ENCODE measurements around the gene ARHGAP22. TPM values are rescaled to one million over a fixed set of nuclear protein-coding genes. Genes with fewer than 3 reads are reported as not detected.

Gene ARHGAP22
- total RNA-seq, 1 experiment from 2014 or later: 9.9 TPM

DNA sequence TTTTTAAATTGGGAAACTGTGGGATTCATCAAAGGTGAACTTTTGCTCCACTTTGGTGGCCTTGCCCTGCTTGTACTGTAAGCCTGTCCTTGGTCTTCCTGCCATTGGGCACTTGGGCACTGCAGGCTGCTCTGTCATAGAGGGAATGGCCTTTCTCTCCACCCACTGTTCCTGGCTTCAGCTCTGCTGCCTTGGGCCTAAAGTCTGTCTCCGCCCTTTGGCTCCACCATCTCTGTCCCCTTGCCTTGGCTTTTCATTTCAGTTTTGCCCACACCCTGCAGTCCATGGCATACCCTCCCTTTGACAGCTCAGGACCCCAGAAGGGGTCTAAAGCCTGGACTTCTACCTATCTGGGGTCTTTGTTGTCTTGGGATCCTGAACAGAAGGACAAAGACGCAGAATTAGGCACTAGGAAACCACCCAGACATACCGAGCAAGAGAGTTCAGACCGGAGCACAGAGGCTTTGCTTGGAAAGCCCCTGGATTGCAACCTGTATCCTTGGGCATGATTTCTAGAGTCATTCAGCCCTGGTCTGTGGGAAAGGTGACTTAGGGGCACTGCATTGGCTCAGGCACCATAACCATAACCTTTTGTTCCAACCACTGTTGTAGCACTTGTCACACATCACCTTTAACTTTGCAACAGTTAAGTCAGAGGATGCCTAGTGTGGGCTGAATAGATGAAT lies 5.2 kb upstream of the ARHGAP22 start:
- Histone ChIP-seq H3K27ac (ENCODE audit: low read depth, low read length) (no peak overlapping the region), H3K79me2 (ENCODE audit: insufficient read depth, low read length) (no peaks in the 10 kb centered on the region), H4K20me1 (ENCODE audit: insufficient read depth) (no peaks in the 10 kb centered on the region), H3K9me3 (ENCODE audit: control insufficient read depth in 1 of 2, insufficient read depth in 1 of 2, low read depth in 1 of 2, low read length in 2 of 2) (no peaks in the 10 kb centered on the region), H3K27me3 (ENCODE audit: insufficient read depth, low read length) (no peaks in the 10 kb centered on the region), H3K36me3 (ENCODE audit: control insufficient read depth in 1 of 2, insufficient read depth in 2 of 2, low read length in 2 of 2) (no peaks in the 10 kb centered on the region), H3K9me2 (ENCODE audit: insufficient read depth) (no peaks in the 10 kb centered on the region), H3K4me2 (ENCODE audit: low read length) (no peak overlapping the region), H3K4me1 (ENCODE audit: control insufficient read depth in 1 of 2, insufficient read depth in 2 of 2, low read length in 2 of 2) (peaks cover 0 to 17% of the 10 kb centered on the region in 2 experiments; a peak in 1 of 4 replicates), H3K4me3 (replicated peaks in 1 of 2; ENCODE audit: low read depth in 1 of 2, low read length in 2 of 2) (no peak overlapping the region), H3K9ac (ENCODE audit: low read length) (no peak overlapping the region), H2AFZ (ENCODE audit: low read depth, low read length, poor library complexity, severe bottlenecking) (no peak overlapping the region)
- ChIA-PET CTCF (interaction anchor here (1.5 to 5.6 kb wide), 2 partner anchors 46 kb away, joined by 10 to 64 read pairs; no protein-coding TSS in a partner anchor), RAD21 (ENCODE audit: low non-redundant PET in 1 of 2, low total read pairs in 2 of 2, uncharacterized antibody in 2 of 2, unreplicated experiment in 2 of 2) (no interaction called here), POLR2A (no interaction called here)
- no TSS peak for BruUV-seq (replicated peaks)
- ATAC-seq: no peak
- DNase-seq (ENCODE audit: low read depth, low spot score): no peak
- TF ChIP-seq ELF1 (IDR thresholded peaks at IDR 0.05; ENCODE audit: borderline replicate concordance, low read depth) (no peak), TCF7L2 (IDR thresholded peaks at IDR 0.05; ENCODE audit: borderline replicate concordance, extremely low read depth, insufficient read depth, insufficient read length) (no peak), FOSL1 (IDR thresholded peaks at IDR 0.05; ENCODE audit: low read depth) (no peak), ZFX (IDR thresholded peaks at IDR 0.05) (no peak), CBX3 (IDR thresholded peaks at IDR 0.05; ENCODE audit: low read depth) (no peak), ZNF274 (IDR thresholded peaks at IDR 0.05; ENCODE audit: low read depth, low read length) (no peak), RAD21 (IDR thresholded peaks at IDR 0.05; ENCODE audit: low read depth) (no peak), SP1 (IDR thresholded peaks at IDR 0.05; ENCODE audit: low read depth) (no peak), POLR2AphosphoS5 (IDR thresholded peaks at IDR 0.05; ENCODE audit: low read depth, low read length) (no peak), SRF (IDR thresholded peaks at IDR 0.05; ENCODE audit: low read depth) (no peak), CEBPB (IDR thresholded peaks at IDR 0.05; ENCODE audit: low read depth) (no peak)
- TF ChIP-seq, protein P1, sequence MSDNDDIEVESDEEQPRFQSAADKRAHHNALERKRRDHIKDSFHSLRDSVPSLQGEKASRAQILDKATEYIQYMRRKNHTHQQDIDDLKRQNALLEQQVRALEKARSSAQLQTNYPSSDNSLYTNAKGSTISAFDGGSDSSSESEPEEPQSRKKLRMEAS (IDR thresholded peaks at IDR 0.05): no peak
- TF ChIP-seq, protein P2, sequence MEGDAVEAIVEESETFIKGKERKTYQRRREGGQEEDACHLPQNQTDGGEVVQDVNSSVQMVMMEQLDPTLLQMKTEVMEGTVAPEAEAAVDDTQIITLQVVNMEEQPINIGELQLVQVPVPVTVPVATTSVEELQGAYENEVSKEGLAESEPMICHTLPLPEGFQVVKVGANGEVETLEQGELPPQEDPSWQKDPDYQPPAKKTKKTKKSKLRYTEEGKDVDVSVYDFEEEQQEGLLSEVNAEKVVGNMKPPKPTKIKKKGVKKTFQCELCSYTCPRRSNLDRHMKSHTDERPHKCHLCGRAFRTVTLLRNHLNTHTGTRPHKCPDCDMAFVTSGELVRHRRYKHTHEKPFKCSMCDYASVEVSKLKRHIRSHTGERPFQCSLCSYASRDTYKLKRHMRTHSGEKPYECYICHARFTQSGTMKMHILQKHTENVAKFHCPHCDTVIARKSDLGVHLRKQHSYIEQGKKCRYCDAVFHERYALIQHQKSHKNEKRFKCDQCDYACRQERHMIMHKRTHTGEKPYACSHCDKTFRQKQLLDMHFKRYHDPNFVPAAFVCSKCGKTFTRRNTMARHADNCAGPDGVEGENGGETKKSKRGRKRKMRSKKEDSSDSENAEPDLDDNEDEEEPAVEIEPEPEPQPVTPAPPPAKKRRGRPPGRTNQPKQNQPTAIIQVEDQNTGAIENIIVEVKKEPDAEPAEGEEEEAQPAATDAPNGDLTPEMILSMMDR (IDR thresholded peaks at IDR 0.05 in 2 of 3, conservative IDR thresholded peaks at IDR 0.05 in 1 of 3; ENCODE audit: borderline replicate concordance in 1 of 3, insufficient read depth in 1 of 3, low read depth in 2 of 3, low read length in 2 of 3): no peak
- TF ChIP-seq, protein P3, sequence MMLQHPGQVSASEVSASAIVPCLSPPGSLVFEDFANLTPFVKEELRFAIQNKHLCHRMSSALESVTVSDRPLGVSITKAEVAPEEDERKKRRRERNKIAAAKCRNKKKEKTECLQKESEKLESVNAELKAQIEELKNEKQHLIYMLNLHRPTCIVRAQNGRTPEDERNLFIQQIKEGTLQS (IDR thresholded peaks at IDR 0.05): no peak
- TF ChIP-seq, protein P4, sequence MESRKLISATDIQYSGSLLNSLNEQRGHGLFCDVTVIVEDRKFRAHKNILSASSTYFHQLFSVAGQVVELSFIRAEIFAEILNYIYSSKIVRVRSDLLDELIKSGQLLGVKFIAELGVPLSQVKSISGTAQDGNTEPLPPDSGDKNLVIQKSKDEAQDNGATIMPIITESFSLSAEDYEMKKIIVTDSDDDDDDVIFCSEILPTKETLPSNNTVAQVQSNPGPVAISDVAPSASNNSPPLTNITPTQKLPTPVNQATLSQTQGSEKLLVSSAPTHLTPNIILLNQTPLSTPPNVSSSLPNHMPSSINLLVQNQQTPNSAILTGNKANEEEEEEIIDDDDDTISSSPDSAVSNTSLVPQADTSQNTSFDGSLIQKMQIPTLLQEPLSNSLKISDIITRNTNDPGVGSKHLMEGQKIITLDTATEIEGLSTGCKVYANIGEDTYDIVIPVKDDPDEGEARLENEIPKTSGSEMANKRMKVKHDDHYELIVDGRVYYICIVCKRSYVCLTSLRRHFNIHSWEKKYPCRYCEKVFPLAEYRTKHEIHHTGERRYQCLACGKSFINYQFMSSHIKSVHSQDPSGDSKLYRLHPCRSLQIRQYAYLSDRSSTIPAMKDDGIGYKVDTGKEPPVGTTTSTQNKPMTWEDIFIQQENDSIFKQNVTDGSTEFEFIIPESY (IDR thresholded peaks at IDR 0.05; ENCODE audit: extremely low read depth, insufficient replicate concordance, low read length): no peak
- intact Hi-C loops (cut with micrococcal nuclease): loop anchor here (10.0 kb wide), 1 partner anchor 45 kb away; no protein-coding TSS in a partner anchor

All from HCT116 (cell line).